NT2/D1 (cell line): ENCODE measurements around the gene AWAT2.

ENCODE experiments used
- SUZ12 ChIP-seq: IDR thresholded peaks from 2 replicates; pipeline ENCODE4 v1.6.1; 2011; ENCODE audit not compliant: insufficient read length, insufficient read depth; ENCODE audit errors: extremely low read depth
- YY1 ChIP-seq: IDR thresholded peaks from 2 replicates; pipeline ENCODE4 v1.6.1; 2011; ENCODE audit not compliant: insufficient read length, insufficient read depth
- ZNF274 ChIP-seq: IDR thresholded peaks from 2 replicates; pipeline ENCODE4 v1.6.1; 2011; ENCODE audit warnings: mild to moderate bottlenecking, low read depth, low read length

DNA sequence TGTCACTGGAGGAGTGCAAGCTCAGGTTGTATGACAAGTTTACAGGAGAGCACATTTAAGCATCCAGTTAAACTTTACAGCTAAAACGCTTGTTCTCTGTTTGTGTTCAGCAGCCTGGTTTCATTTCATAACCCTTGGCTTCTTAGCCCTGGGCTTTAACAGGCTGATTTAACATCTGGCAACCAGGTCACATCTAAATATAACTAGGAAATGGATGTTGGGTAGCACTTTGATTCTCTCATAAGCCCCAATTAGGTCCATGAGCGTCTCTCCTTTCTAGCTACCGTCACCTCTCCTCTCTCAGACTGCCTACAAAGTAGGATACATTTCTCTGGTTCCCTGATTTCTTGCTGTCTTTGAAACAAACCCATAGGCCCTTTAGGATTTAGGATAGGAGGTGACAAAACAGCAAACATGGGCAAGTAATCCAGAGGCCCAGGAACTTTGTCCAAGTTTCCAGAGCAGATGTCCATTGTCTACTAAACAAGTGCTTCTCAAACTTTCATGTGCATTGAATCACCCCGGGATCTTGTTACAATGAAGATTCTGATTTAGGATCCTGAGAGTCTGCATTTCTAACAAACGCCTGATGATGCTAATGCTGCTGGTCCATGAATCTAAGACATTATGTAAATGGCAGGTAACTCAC lies 35.0 kb upstream of the AWAT2 start:
- TF ChIP-seq YY1 (no peak), ZNF274 (no peak), SUZ12 (no peak)
